HG02840 (cell line): ENCODE data around the gene STK33.

ENCODE experiments used
- ATAC-seq: cut with Tn5 transposase; IDR thresholded peaks from one replicate; pipeline ENCODE4 v1.9.1; 2021; ENCODE audit warnings: mild to moderate bottlenecking, moderate library complexity, moderate number of reproducible peaks; ENCODE audit not compliant: unreplicated experiment, low FRiP score

STK33 gene

DNA sequence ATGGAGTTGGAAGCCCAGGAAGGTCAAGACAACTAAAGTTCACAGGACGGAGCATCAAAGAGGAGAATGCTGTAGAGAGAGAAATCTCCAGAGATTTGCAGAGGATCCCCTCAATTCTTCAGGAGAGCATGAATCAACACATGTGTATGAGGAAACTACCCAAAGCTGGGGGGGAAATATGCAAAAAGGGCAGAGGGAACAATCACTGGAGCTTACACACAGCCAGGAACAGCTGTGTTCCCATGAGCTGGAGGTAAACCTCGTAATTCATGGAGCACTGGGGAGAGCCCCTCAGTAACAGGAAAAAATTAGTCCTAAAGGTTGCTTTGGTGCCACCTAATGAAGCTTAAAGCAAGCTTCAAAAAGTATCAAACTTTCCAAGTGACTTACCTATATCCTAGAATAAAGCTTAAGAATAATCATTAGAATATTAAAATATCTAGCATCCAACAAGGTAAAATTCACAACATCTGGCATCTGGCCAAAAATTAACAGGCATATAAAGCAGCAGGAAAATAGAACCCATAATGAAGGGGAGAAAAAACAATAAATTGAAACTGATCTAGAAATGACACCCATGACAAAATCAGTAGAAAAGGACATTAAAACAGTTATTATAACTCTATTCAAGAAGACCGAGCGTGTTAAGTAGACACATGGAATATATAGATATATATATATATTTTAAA lies 134.2 kb downstream of the STK33 start:
- ATAC-seq = no peak

DNA sequence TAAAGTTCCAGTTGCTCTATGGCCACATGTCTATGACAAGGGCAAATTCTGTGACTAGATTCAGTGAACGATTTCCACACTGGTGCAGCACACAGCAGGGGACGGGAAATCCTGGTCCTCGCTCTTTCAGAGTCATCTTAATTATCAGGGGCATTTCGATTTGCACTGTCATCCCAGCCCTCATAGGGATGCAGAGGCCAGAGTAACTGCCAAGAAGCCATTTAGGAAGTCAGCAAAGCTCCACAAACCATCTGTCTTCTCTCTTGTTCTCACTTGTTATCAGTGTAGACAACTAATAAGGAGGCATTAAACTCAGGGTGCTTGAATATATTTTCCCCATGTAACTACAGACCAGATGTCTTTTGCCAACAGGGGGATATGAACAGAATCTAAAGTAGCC lies 151.7 kb downstream of the STK33 start:
- ATAC-seq = no peak

DNA sequence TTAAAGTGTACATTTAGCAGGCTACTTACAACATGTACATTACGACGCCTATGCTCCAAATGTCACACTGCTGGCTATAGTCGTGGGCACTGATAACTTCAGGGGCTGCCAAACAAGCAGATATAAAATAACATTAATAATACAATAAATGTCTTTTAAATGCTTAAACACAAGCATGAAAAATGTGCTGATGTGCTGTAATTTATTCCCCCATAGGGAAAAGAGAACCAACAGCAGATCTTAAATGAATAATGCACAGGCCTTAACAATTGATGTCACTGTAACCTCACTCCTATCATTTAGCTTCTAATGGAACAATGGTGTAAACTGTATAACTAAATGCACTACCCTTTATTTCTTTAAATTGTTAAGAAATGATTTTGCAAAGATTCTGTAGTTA lies 153.4 kb downstream of the STK33 start:
- no peak for ATAC-seq

DNA sequence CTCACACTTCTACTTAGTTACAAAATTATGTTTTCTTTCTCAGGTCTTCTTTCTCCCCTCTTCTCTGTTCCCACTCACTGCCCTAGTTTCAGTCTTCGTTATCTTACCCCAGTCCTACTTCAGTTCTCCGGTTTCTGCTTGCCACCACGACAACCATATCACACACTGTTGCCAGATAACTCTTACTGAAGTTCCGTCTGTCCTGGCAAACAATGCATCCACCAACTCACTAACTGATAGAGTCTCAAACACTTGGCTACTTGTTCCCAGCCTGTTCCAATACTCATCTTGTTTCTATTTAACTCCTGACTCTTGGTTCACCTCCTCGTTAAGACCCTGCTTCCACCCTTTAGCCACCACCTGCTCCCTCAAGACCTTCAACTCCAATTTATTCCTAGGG lies 164.5 kb downstream of the STK33 start:
- no peak for ATAC-seq

DNA sequence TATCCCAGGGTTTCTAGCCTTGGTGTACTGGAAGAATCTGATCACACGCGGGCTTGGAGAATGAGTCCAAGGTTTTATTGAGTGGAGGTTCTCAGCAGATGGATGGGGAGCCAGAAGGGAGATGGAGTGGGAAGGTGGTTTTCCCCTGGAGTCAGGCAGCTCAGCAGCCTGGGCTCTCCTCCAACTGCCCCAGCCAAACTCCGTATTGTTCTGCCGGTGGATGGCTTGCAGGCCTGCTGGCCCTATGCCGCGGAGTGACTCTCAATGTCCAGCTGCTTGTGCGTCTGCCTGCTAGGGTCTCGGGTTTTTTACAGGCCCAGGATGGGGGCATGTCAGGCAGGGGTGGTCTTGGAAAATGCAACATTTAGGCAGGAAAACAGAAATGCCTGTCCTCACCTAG lies 168.0 kb downstream of the STK33 start:
- no peak for ATAC-seq

DNA sequence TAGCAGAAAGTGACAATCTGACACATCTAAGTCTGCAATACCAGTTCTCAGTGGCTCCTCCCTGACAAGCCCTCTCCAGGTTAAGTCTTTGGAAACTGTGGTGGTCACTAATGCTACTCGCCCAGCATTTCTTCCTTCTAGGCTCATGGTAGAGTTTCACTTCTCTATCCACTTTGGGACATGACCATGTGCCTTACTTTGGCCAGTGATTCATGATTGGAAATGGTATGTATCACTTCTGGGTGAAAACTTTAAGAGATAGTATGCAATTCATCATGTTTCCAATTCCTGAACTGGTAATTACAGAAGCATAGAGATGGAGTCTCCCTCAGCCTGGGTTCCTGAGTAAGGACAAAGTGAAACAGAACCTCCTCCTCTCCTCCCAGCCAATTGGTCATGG lies 178.8 kb downstream of the STK33 start:
- no peak for ATAC-seq

DNA sequence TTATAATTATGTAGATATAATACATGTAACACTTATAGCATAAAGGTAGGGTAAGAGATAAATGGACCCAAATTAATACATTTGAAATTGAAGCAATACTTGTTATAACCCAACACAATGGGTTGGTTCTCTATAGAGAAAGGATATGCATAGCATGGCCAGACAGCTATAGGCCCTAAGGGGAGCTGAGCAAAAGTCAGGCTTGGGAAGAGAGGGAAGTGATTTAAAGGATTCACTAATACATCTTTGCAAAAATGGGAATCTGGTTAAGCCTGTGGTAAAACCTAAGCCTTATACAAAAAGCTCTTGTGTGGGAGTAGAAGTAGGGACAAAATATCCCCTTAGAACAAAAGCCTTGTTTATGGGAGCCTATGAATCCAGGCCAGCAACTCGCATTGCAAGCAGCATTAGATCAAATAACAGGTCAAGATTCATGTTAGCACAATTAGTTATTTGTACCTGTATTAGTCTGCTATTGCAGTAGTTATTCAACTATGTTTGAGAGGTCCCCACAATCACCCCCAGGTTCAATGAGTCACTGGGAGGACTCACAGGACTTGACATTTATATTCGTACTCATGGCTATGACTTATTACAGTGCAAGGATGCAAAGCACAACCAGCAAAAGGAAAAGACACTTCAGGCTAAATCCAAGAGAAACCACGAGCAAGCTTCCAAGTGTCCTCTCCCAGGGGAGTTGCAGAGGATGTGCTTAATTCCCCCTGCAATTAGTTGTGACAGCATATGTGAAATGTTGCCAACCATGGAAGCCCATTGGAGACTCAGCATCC lies 185.7 kb downstream of the STK33 start:
- no peak for ATAC-seq

DNA sequence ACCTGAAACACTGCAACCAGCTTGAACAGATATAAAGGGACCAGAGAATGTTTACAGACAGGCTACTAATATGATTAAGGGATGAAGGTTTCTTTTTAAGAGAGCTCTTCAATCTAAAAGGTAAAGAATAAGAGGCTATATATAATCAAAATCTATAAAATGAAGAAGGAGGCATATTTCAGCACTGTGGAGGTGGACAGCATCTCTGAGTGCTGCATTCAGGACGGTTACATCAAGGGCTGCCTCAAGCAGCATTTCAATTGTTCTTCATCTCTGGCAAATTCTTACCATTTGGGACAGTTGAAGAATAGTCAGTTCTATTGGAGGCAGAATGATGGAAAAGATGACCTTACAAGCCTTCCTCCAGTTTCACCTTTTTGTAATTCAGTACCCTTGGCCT lies 190.7 kb downstream of the STK33 start:
- ATAC-seq = no peak

DNA sequence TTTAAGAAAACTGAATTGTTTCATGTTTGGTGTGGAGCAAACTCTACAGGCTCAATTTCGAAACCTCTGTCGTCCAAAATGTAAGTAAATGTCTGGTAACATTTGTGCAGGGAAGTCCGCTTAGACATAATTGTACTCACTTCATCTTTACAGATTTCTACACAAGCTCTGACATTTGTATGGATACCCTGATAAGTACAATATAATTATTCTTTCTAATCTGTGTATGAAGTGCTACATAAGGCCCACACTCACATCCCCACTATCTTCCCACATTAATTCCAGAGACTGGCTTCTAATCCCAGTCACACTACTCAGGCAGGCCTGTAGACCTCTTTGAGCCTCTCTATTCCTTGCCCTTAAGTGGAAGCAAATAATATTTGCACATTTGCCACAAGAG lies 201.1 kb downstream of the STK33 start:
- ATAC-seq = no peak

DNA sequence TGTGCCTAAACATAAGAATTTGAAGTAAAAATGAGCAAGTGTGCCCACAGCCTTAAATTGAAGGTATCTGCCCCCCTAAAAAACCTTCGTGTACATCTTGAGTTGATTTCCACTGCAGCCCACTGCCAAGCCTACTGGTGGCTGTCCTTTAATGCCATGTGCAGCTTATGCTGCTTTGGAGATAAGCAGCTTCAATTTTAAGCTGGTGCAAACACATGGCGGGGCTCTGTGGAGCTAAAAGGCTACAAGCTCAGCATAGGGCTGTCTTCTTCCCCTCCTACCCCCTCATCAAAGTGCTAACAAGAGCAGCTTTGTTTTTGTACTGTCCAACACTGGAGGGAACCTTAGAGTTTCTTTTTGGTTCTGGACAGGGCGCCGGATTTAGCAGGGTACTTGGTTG lies 201.9 kb downstream of the STK33 start:
- no peak for ATAC-seq

DNA sequence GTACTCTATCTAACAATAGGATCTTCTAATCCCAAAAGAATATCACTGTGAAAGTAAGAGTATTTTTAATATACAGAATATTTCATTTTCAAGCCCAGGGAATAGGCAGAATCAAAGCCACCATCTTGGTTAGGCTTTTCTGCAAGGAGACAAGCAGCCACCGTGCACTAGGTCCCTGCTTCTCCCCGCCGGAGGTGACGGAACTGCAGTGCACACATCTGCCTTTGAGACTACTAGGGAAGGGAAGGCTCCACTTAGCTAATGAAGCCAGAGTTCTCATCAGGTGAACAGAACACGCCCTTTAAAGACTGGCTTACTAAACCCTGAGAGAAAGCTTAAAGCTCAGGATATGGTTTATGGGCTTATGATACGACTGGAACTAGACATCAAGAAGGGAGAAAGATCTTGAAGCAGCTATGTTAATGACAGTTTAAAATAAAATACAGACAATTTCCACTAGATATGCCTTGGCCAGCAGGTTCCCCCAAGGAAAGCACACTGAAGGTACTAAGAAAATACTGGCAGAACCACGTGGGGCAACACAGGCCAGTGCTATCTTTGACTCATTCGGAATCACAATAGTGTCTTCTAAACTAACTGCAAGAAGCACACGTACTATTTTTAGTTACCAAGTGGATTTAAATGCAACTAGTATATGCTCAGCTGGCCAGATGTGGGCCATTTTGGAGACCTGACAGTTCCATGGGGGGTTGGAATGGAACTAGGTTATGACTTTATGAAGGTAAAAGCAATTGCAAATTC lies 203.0 kb downstream of the STK33 start:
- ATAC-seq = no peak

DNA sequence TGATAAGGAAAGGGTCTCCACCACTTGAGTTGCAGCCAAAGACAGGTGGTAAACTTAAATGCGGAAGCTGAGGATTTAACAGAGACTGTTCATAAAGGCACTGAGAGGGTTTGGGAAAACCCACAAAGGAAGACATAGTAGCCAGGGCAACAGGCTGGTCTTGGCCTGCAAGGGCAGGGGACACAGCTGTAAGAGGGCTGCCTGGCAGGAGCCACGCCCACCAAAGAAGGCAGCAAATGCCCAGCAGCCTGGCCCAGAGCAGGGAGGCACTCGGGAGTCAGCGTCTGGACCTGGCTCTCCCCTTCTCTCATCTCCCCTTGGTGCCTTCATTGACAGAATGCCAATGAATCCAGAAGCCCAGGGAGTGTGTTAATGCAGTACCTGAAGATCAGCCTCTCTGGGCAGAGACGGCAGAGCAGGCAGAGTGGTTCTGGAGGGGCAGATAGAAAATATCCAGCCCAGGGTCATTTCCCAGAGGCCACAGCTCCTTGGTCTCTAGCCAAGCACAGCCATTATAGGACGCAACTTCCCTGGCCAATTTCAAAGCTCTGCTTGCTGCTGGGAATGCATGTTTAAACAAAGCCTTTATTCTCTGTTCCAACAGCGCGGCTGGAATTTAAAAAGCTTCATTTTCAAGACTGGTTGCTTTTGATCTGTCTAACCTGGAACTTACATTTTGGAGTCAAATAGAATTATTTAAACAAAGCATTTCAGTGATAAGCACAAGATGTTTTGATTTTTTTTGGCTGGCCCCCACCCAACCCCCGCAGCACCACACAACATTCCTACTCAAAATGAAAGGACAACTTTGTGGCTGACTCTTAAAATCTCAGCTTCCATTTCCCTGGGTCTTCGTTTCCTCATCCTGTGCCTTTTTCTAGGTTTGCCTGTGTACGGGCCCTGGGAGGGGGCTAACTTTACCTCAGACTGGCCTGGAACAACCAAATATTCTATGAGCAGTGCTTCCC lies 204.7 kb downstream of the STK33 start:
- no peak for ATAC-seq

DNA sequence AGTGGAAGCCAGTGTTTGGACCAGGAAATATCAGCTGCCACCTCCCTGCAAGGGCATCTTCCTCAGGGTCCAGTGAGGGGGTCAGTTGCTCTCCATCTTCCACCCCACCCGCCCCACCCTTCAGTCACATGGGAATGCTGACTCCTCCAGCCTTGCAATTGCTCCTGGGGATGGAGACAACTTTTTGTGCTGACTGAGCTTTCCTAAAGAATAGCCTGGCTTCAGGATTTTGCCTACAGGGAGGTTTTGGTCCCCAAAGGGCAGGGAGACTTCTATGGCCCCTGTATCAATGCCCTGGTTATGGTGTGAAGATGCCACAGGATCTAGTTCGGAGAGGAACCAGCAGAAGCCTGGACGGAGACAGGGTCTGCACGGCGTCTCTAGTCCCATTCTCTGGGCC lies 206.3 kb downstream of the STK33 start:
- no peak for ATAC-seq

DNA sequence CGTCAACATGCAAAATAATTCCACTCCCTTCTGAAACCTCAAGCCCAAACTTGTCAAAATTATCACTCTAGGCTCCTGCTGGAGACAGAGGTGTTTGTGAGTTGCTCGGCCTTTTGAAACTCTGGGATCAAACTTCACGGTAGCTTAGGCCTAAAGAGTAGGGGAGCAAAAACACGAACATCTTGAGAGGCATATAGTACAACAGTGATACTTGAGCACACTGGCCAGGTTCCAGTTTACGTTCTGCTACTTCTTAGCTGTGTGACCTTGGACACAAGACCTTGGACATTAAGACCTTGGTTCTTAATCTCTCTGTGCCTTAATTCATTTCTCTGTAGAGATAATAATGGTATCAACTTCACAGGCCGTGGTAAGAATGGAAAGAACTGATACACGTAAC lies 206.9 kb downstream of the STK33 start:
- ATAC-seq = no peak

DNA sequence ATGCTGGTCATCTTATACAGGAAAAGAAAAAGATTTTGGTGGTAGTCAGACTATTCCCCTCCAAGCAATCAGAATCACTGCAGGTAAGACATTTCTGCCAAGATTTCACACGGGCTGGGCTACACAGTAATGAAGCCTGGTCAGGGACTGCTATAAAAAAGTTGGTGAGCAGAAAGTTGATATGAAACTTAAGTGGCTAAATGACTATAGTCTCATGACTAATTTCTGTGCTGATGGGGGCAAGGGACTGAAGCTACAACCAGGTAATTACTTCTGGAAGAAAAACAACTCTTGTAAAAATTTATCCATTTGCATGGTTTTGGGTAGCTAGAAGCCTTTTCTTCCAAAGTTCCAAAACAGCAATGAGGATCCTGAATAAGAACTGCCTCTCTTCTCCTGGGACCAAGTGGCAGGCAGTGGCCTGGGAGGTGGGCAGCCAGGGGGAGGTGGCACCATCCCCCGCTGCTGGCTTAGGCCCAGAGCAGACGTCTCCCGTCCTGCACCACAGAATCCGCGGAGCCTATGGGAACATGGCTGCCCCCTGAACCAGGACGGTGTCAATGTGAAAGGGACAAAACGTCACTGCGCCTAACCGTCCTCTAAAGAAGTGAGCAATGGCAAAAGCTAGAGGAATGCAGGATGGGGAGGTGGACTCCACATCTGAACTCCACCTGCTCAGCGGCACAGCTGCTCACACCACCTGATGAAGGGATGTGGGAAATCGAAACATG lies 207.7 kb downstream of the STK33 start:
- ATAC-seq = no peak

DNA sequence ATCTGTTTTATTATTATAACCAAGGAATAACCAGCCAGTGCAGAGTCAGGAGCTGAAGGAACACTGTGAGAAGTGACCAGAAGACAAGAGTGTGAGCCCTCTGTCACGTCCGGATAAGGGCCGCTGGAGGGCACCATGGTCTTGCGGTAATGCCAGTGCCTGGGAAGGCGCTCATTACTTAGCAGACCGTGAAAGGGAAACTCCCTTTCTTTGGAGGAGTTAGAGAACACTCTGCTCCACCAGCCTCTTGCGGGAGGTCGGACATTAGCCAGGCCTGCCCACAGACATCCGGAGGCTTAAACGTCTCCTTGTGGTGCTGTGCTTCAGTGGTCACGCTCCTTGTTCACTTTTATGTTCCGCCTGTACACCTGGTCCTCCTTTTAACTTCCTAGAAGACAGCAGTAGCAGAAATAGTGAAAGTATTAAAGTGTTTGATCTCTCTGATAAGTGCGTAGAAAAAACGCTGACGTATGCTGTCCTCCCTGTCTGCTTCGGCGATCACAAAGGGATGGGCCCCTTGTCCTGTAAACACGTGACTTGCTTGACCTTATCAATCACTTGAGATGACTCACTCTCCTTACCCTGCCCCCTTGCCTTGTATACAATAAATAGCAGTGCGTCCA lies 209.7 kb downstream of the STK33 start:
- ATAC-seq = no peak

DNA sequence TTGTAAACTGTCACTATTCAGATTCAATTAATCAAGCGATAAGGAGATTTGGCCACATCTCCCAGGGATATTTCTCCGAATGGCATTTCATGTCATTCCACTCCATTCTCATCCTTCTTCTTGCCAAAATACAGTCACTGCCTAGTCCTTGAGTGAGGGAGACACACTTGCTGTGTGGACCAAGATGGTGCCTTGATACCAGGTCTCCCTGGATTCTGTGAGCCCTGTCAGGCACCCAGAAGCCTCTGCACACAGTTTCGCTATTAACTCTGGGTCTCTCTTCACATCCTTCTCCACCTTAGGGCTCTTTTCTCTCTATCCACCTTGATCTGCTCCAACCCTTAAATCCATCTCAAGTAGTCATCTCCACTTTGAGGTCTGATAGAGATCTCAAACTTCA lies 210.4 kb downstream of the STK33 start:
- ATAC-seq = no peak

DNA sequence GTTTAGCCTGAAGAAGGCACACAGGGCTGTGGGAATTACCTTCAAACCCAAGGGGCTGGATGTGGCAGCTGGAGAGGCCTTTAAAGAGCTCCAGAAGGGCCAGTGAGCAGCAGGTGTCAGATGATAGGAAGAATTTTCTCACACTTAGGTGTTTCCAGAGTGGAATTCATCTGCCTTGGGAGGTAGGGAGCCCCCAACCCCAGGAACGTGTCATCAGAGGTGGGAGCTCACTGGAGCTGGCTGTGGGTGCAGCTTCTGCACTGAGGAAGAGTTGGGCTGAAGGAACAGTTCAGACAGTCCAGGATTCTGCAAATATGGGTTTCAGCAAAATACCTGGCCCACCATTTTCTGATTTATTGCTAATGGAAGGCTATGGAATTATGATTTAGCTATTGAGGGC lies 210.8 kb downstream of the STK33 start:
- no peak for ATAC-seq

DNA sequence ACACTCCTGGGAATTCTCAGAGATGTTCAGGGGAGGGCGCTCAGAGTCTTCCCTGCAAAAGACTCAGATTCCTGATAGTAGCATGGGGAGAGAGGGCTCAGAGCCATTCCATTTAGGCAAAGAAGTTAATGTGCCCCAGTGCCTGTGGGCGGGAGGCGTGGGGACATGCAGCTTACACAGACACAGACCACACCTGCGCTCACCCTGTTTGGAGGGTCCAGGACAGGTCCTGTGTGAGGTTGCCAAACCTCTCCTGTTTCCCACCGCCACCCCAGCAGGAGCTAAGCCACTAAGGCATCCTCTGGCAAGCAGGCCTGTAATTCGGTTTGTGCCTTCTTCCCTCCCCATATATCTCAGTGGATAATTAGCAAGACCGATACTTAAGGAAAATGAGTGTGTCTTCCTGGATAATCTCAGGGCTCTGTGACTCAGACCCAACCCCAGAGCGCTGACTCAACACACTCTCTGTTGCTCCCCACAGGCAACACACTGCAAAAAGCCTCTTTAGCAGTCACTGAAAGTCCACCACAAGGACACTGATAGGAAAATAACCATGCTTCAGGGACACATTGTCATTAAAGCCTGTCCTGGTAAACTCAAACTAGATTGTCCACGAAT lies 211.5 kb downstream of the STK33 start:
- ATAC-seq = no peak
